ENCODE results near the gene SPTBN1. TPM values are rescaled to one million over a fixed set of nuclear protein-coding genes. Genes with fewer than 3 reads are reported as not detected.

SPTBN1 gene
- total RNA-seq, 1 experiment from 2014 or later, result 262 TPM

DNA sequence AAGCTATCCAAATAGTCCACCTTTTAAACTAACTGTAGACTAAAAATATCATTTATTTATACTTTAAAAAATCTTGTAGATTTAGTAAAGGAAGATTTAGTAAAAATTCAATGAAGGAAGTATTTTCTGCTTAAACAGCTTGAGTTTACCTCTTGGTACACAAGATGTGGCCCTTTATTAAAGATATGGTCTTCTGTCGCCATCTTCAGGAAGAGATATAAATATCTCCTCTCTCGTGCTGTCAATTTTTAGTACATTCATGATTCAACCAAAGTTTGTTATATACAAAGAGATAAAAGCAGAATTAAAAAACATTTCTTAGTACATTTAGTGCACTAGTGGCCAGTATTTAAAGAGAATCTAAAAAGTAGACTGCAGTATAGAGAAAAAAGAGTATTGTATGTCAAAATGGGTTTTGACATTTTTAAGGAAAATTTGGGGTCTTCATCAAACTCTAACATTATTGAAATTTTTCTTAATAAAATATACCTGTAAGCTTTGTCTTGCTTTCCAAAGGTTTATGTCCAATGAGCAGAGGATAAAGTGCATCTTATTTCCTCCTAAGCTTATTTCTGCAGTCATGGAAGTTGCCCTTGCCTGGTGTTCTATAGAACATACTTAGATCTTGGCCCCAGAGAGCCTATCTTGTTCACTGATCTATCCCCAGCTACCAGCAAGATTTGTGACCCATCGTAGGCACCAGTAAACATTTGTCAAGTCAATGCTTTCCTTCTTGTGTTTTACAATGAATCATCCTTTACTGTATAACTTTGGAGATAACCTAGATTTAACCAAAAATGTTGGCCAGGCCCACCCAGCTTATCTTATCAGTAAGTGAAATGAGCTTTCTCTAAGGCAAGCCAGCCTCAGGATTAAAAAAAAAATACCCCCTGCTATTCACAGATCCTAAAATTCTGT is 248.8 kb downstream of the SPTBN1 start:
- no peak for TF ChIP-seq EZH2 (IDR thresholded peaks at IDR 0.05; ENCODE audit: low read depth)
- TF ChIP-seq, protein P1, sequence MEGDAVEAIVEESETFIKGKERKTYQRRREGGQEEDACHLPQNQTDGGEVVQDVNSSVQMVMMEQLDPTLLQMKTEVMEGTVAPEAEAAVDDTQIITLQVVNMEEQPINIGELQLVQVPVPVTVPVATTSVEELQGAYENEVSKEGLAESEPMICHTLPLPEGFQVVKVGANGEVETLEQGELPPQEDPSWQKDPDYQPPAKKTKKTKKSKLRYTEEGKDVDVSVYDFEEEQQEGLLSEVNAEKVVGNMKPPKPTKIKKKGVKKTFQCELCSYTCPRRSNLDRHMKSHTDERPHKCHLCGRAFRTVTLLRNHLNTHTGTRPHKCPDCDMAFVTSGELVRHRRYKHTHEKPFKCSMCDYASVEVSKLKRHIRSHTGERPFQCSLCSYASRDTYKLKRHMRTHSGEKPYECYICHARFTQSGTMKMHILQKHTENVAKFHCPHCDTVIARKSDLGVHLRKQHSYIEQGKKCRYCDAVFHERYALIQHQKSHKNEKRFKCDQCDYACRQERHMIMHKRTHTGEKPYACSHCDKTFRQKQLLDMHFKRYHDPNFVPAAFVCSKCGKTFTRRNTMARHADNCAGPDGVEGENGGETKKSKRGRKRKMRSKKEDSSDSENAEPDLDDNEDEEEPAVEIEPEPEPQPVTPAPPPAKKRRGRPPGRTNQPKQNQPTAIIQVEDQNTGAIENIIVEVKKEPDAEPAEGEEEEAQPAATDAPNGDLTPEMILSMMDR (conservative IDR thresholded peaks at IDR 0.05), result peak; percentile 91
- peak in 1 of 2 experiments; percentile 52 for DNase-seq
- POLR2A ChIA-PET (ENCODE audit: unreplicated experiment), result interaction anchor here (0.7 kb wide), 1 partner anchor 527 kb away, joined by 4 read pairs; the partner anchor contains the start of genes CLHC1 and RPS27A

DNA sequence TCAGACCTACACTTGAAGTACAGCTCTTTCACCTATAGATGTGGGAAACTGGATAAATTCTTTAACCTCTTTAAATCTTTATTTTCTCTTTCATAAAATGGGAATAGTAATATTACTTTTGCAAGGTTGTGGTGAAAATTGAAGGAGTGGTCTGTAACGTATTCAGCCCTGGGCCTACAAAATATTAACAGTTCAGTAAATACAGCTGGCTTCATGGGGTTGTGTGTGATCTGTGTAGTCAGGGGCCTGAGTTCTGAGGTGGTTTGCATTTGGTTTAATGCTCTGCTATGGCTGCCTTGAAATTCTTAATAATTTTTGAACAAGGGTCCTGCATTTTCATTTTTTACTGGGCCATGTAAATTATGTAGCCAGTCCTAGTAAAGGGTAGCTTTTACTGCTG is 250.5 kb downstream of the SPTBN1 start:
- H3K36me3 ChIP-seq (ENCODE audit: low read depth), result no peaks in the 10 kb centered on the region
- intact Hi-C loops (cut with micrococcal nuclease; ENCODE audit: unreplicated experiment), result loop anchor here (10.0 kb wide), 2 partner anchors 802 to 922 kb away; partner anchors contain the start of genes ASB3 and ERLEC1
- no peaks in the 10 kb centered on the region for H3K9me3 ChIP-seq (ENCODE audit: insufficient read depth, low read depth)
- no peak overlapping the region for H3K4me2 ChIP-seq
- ChIA-PET POLR2A (ENCODE audit: unreplicated experiment) (no interaction called here), CTCF (no interaction called here)
- H3K4me1 ChIP-seq (replicated peaks; ENCODE audit: insufficient read depth), result no peaks in the 10 kb centered on the region
- DNase-seq, result no peak
- TF ChIP-seq, protein P1 (conservative IDR thresholded peaks at IDR 0.05), result no peak
- no peak for TF ChIP-seq EZH2 (IDR thresholded peaks at IDR 0.05; ENCODE audit: low read depth)
- no peaks in the 10 kb centered on the region for H3K27me3 ChIP-seq (ENCODE audit: insufficient read depth, low read depth)
- no peaks in the 10 kb centered on the region for H3K9me2 ChIP-seq (ENCODE audit: insufficient read depth)
- H3F3A ChIP-seq (ENCODE audit: insufficient read depth, low read depth), result peaks cover 5% of the 10 kb centered on the region; the same call in 1 of the 2 replicates
- no TSS peak for BruUV-seq (replicated peaks)
- H3K4me3 ChIP-seq, result no peak overlapping the region
- H2AFZ ChIP-seq, result no peak overlapping the region
- H3K27ac ChIP-seq, result no peak overlapping the region
- no peaks in the 10 kb centered on the region for H4K20me1 ChIP-seq (ENCODE audit: insufficient read depth)
- no peaks in the 10 kb centered on the region for H3K79me2 ChIP-seq (ENCODE audit: low read depth)

More for the DNA sequence above, 248.8 kb downstream of the SPTBN1 start:
- H4K20me1 ChIP-seq (ENCODE audit: insufficient read depth), result no peaks in the 10 kb centered on the region
- CTCF ChIA-PET, result interaction anchor here (0.5 to 3.1 kb wide), 10 partner anchors 18 to 598 kb away, joined by 3 to 25 read pairs (median 6); no protein-coding TSS in a partner anchor
- no peak overlapping the region for H3K4me3 ChIP-seq
- no peaks in the 10 kb centered on the region for H3K4me1 ChIP-seq (replicated peaks; ENCODE audit: insufficient read depth)
- H3K79me2 ChIP-seq (ENCODE audit: low read depth), result no peaks in the 10 kb centered on the region
- intact Hi-C loops (cut with micrococcal nuclease; ENCODE audit: unreplicated experiment), result loop anchor here (1.0 to 10.0 kb wide), 8 partner anchors 32 to 920 kb away; partner anchors contain the start of genes ASB3 and ERLEC1
- no peaks in the 10 kb centered on the region; the same call in 1 of the 2 replicates for H3K9me2 ChIP-seq (ENCODE audit: insufficient read depth)
- no peak overlapping the region for H2AFZ ChIP-seq
- no peak overlapping the region for H3K27ac ChIP-seq
- no TSS peak for BruUV-seq (replicated peaks)
- no peaks in the 10 kb centered on the region for H3K9me3 ChIP-seq (ENCODE audit: insufficient read depth, low read depth)
- no peaks in the 10 kb centered on the region for H3K36me3 ChIP-seq (ENCODE audit: low read depth)
- H3F3A ChIP-seq (ENCODE audit: insufficient read depth, low read depth), result peaks cover 5% of the 10 kb centered on the region; the same call in 1 of the 2 replicates
- no peaks in the 10 kb centered on the region for H3K27me3 ChIP-seq (ENCODE audit: insufficient read depth, low read depth)
- no peak overlapping the region for H3K4me2 ChIP-seq

DNA sequence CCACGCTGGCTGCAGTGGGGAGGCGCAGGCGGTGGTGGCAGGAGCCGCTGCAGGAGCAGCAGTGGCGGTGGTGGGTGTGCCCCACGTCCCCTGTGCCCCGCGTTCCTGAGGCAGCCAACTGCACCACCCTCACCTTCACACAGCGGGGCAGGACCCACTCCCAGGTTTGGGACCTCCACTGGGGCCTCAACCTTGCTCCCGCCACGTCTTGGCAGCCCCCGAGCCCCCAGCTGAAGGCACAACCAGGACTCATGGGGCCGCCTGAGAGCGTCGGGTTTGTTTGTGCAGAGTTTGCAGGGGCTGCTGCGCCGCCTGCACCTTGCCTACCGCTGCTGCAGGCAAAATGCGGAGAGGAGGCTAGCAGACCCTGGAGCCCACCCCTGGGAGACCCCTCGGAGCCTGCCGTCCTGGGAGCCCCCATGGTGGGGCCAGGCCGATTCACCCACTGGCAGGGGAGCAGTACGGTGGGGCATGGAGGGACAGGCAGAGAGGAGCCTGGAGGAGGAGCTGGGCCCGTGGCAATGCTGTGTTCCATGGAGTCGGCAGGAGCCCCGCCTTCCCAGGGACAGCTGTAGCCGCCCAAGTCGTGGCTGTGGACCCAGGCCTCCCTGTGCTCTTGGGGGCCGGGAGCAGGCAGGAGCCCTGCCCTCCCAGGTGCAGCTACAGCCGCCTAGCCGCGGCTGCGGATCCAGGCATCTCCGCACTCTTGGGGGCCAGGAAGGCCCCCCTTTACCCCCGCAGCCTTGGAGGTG is 252.6 kb downstream of the SPTBN1 start:
- intact Hi-C loops (cut with micrococcal nuclease; ENCODE audit: unreplicated experiment), result loop anchor here (10.0 kb wide), 2 partner anchors 804 to 924 kb away; partner anchors contain the start of genes ASB3 and ERLEC1
- TF ChIP-seq EZH2 (IDR thresholded peaks at IDR 0.05; ENCODE audit: low read depth), result no peak
- TF ChIP-seq, protein P1 (conservative IDR thresholded peaks at IDR 0.05), result no peak
- Histone ChIP-seq H3K4me3 (no peak overlapping the region), H3K9me2 (ENCODE audit: insufficient read depth) (no peaks in the 10 kb centered on the region), H3K27ac (no peak overlapping the region), H3K9me3 (ENCODE audit: insufficient read depth, low read depth) (no peaks in the 10 kb centered on the region), H3K79me2 (ENCODE audit: low read depth) (no peaks in the 10 kb centered on the region), H3K4me1 (replicated peaks; ENCODE audit: insufficient read depth) (no peaks in the 10 kb centered on the region), H3K36me3 (ENCODE audit: low read depth) (no peaks in the 10 kb centered on the region), H3K4me2 (no peak overlapping the region), H3K27me3 (ENCODE audit: insufficient read depth, low read depth) (no peaks in the 10 kb centered on the region), H3F3A (ENCODE audit: insufficient read depth, low read depth) (peaks cover 5% of the 10 kb centered on the region; the same call in 1 of the 2 replicates), H2AFZ (no peak overlapping the region), H4K20me1 (ENCODE audit: insufficient read depth) (no peaks in the 10 kb centered on the region)
- peak in 1 of 2 experiments; percentile 43 for DNase-seq
- ChIA-PET POLR2A (ENCODE audit: unreplicated experiment) (interaction anchor here (0.6 kb wide), 1 partner anchor 588 kb away, joined by 3 read pairs; no protein-coding TSS in a partner anchor), CTCF (interaction anchor here (0.5 to 2.2 kb wide), 3 partner anchors 20 to 326 kb away, joined by 3 to 11 read pairs (median 3); no protein-coding TSS in a partner anchor)
- BruUV-seq (replicated peaks), result no TSS peak

All from PC-9 (cell line).